DMS153 treated with DMSO at 0.1 percent for 48 hours (cell line): ENCODE results near the gene MTRR.

Source experiments
- DNase-seq: peaks from one replicate; lab custom pipeline; 2025; ENCODE audit not compliant: unreplicated experiment; lab: John Stamatoyannopoulos, UW

MTRR gene

DNA sequence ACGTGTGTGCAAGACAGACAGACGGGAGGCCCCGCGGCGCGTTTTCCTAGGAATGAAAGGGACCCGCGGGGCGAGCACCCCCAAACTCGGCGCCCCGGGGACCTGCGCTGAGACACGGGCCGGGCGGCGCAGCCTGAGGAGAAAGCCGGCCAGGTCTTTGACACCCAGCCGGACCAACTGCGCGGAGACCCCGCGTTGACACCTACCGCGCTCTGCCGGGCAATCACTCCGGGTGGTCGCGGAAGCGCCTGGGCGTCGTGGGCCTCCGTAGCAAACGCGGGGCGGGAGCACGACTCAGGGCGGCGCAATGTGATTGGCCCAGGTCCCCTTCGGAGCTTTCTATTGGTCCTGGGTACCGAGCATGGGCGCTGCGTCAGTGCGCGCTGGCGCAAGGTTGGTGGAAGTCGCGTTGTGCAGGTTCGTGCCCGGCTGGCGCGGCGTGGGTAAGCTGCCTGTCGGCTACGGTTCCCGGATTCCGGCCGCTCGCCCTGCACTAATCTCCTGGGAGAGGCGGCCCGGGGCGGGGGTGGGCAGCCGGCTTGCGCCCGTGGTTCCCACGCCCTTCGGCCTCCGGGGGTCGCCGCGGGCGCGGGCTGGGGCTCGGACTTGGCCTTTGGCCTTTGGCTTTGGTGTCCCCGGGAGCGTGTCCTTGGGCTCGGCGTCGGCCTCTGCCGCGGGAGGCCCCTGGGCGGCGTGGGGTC is at the start of gene MTRR, which contains the start of gene FASTKD3:
MTRR (plus strand) TSS at position 376 of the 701 bp plus-strand sequence. CDS start 1,647 bp downstream, outside the sequence.
FASTKD3 (minus strand) TSS at position 259 of the 701 bp plus-strand sequence. CDS start 948 bp downstream, outside the sequence.
- DNase-seq = peak; percentile 93

GRCh38 chr5:7822449-7822848 is 46.5 kb upstream of the MTRR start:
- no peak for DNase-seq

GRCh38 chr5:7823594-7823993 is 45.4 kb upstream of the MTRR start:
- DNase-seq = no peak

GRCh38 chr5:7824995-7825394 is 44.0 kb upstream of the MTRR start:
- DNase-seq = no peak

GRCh38 chr5:7825630-7826029 is 43.3 kb upstream of the MTRR start:
- no peak for DNase-seq

GRCh38 chr5:7827610-7828009 is 41.3 kb upstream of the MTRR start:
- no peak for DNase-seq

- DNase-seq = no peak
Measured at GRCh38 chr5:7828269-7828668, 40.7 kb upstream of the MTRR start.

- DNase-seq = no peak
Measured at GRCh38 chr5:7834982-7835381, 34.0 kb upstream of the MTRR start.

- no peak for DNase-seq
Measured at GRCh38 chr5:7837403-7837802, 31.5 kb upstream of the MTRR start.

DNA sequence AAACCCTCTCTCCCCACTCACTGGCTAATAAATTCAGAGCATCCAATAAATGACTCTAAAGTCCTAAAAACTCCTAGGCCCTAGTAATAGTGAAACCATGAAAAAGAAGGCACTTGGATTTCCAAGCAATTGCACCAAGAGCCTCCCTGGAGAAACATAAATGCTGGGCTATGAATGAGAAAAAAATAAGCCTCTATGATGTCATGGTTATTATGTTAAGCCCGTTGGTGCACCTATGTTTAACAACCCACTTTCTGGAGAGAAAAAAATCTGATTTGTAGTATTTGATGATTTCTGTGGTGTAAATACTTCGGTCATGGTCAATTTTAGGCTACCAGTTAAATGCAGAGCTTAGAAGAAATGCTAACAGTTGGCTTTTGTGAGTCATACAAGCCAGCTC is 26.4 kb upstream of the MTRR start:
- no peak for DNase-seq

DNA sequence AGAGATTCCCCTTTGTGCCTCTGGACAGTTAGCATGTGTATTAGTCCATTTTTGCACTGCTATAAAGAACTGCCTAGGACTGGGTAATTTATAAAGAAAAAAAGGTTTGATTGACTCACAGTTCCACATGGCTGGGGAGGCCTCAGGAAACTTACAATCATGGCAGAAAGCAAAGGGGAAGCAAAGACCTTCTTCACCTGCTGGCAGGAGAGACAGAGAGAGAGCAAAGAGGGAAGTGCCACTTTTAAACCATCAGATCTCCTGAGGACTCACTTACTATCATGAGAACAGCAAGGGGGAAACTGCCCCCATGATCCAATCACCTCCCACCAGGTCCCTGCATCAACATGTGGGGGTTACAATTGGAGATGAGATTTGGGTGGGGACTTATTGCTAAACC is 24.0 kb upstream of the MTRR start:
- no peak for DNase-seq

GRCh38 chr5:7845557-7845956 is 23.4 kb upstream of the MTRR start:
- DNase-seq = no peak

GRCh38 chr5:7846327-7846726 is 22.6 kb upstream of the MTRR start:
- no peak for DNase-seq

DNA sequence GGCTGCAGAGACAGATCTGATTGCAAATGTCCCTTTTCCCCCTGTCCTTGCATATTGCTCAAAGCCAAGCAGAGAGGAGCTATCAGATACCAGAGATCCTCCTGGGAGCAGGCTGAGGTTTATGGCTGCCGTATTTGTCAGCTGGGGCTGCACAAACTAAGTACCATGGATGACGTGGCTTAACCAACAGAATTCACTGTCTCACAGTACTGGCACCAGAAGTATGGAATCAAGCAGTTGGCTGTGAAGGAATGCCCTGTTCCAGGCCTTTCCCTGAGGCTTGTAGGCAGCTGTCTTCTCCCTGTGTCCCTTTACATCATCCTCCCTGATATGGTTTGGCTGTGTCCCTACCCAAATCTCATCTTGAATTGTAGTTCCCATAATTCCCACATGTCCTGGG is 20.7 kb upstream of the MTRR start:
- no peak for DNase-seq

- DNase-seq = peak; percentile 26
Measured at GRCh38 chr5:7849681-7850394, 19.1 kb upstream of the MTRR start.

DNA sequence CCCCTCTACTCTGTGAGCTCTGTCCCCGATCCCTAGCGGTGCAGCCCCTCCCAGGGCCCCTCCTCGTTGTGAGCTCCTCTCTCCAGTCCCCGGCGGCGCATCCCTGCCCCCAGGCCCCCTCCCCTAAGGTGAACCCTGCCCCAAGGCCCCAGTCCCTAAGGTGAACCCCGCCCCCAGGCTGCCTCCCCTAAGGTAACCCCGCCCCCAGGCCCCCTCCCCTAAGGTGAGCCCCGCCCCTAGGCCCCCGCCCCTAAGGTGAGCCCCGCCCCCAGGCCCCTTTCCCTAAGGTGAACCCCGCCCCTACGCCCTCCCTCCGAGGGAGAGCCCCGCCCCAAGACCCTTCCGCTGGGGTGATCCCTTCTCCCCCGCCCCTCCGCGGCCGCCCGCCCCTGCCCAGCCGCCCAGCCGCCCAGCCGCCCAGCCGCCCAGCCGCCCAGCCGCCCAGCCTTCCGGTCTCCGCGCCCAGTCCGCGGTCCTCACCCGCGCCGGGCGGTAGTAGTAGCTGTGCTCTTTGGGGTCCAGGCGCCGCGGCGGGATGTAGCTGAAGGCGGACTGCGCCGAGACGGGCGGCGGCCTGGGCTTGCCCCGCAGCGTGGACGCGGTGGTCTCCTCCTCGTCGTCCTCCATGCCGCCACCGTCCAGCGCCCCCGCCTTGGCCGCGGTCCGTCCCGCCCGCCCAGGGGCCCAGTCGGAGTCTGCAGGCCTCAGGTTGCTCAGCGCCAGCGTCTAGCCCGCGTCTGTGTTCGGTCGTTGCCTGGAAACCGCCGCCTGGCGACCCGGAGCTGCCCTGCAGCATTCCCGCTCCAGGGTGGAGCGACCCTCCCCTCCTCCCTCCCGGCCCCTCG is 18.3 kb upstream of the MTRR start, which contains the start of gene CFAP90:
CFAP90 (minus strand) TSS at position 739 of the 845 bp plus-strand sequence; CDS start at position 627, 112 bp downstream.
- no peak for DNase-seq

- DNase-seq = no peak
Measured at GRCh38 chr5:7851240-7851592, 17.7 kb upstream of the MTRR start.

GRCh38 chr5:7851617-7852289 is 17.2 kb upstream of the MTRR start:
- no peak for DNase-seq

GRCh38 chr5:7852542-7852941 is 16.4 kb upstream of the MTRR start:
- no peak for DNase-seq

GRCh38 chr5:7852988-7853387 is 16.0 kb upstream of the MTRR start:
- no peak for DNase-seq

- DNase-seq = no peak
Measured at GRCh38 chr5:7855611-7856010, 13.3 kb upstream of the MTRR start.
